ENCODE results near the gene FHOD1.

- no peak for TF ChIP-seq CTCF (conservative IDR thresholded peaks at IDR 0.05; ENCODE audit: low read depth, low read length)
- TF ChIP-seq POLR2A (IDR thresholded peaks at IDR 0.05; ENCODE audit: low read depth, low read length): no peak
- no peak for TF ChIP-seq USF2 (IDR thresholded peaks at IDR 0.05; ENCODE audit: low read depth, low read length)
- TF ChIP-seq, protein P1, sequence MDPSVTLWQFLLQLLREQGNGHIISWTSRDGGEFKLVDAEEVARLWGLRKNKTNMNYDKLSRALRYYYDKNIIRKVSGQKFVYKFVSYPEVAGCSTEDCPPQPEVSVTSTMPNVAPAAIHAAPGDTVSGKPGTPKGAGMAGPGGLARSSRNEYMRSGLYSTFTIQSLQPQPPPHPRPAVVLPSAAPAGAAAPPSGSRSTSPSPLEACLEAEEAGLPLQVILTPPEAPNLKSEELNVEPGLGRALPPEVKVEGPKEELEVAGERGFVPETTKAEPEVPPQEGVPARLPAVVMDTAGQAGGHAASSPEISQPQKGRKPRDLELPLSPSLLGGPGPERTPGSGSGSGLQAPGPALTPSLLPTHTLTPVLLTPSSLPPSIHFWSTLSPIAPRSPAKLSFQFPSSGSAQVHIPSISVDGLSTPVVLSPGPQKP (IDR thresholded peaks at IDR 0.05; ENCODE audit: borderline replicate concordance, low read depth, low read length): no peak
- no peak for TF ChIP-seq CEBPB (IDR thresholded peaks at IDR 0.05; ENCODE audit: low read depth, low read length)
- TF ChIP-seq RCOR1 (IDR thresholded peaks at IDR 0.05; ENCODE audit: insufficient replicate concordance, low read length): no peak
- no peak for TF ChIP-seq MAZ (IDR thresholded peaks at IDR 0.05; ENCODE audit: borderline replicate concordance, low read depth, low read length)
- TF ChIP-seq SMC3 (IDR thresholded peaks at IDR 0.05; ENCODE audit: low read depth, low read length): no peak
- TF ChIP-seq CHD1 (IDR thresholded peaks at IDR 0.05; ENCODE audit: low read depth, low read length): no peak
- no peak for TF ChIP-seq RAD21 (IDR thresholded peaks at IDR 0.05; ENCODE audit: low read length)
- no peak for TF ChIP-seq FOS (IDR thresholded peaks at IDR 0.05; ENCODE audit: low read depth, low read length)
These were observed 17.0 kb upstream of the FHOD1 start for GRCh38 chr16:67264277-67264676.
